Kidney epithelial cell (primary cell): Measurements from ENCODE around the gene RCSD1. TPM values are rescaled to one million over a fixed set of nuclear protein-coding genes. Genes with fewer than 3 reads are reported as not detected.
"Not testable (repeated sequence)": the region's sequence is repeated elsewhere in the genome, so short reads cannot be mapped to it uniquely, and the experiment has no call there.

Experiments
- DNase-seq: peaks from one replicate; pipeline ENCODE4 v3.0.0-alpha.2; 2010; ENCODE audit warnings: low read depth
- H3K27me3 ChIP-seq: 2 replicates; pipeline ENCODE4 v1.6.0; 2011; ENCODE audit warnings: low read length; ENCODE audit not compliant: control insufficient read depth, insufficient read depth
- H3K36me3 ChIP-seq: 2 replicates; pipeline ENCODE4 v1.5.1; 2011; ENCODE audit warnings: low read length; ENCODE audit not compliant: control insufficient read depth, insufficient read depth
- H3K4me3 ChIP-seq: 2 replicates; pipeline ENCODE4 v1.5.1; 2011; ENCODE audit warnings: low read depth, mild to moderate bottlenecking, control low read depth, low read length
- total RNA-seq: library from RNA; depleted of rRNA; stranded (reverse); fragments of >200 nt; gene quantifications from 2 replicates; pipeline ENCODE4 v1.2.3, GENCODE V29; 2015
- TF ChIP-seq, protein P1 (sequence below): IDR thresholded peaks from 2 replicates; pipeline ENCODE4 v1.5.1; 2011; ENCODE audit warnings: mild to moderate bottlenecking, moderate library complexity, low read length, control low read depth, inconsistent platforms; ENCODE audit not compliant: insufficient read depth, poor library complexity, severe bottlenecking

RCSD1 gene
- total RNA-seq, 1 donor from 2014 or later, result 0.21 TPM

DNA sequence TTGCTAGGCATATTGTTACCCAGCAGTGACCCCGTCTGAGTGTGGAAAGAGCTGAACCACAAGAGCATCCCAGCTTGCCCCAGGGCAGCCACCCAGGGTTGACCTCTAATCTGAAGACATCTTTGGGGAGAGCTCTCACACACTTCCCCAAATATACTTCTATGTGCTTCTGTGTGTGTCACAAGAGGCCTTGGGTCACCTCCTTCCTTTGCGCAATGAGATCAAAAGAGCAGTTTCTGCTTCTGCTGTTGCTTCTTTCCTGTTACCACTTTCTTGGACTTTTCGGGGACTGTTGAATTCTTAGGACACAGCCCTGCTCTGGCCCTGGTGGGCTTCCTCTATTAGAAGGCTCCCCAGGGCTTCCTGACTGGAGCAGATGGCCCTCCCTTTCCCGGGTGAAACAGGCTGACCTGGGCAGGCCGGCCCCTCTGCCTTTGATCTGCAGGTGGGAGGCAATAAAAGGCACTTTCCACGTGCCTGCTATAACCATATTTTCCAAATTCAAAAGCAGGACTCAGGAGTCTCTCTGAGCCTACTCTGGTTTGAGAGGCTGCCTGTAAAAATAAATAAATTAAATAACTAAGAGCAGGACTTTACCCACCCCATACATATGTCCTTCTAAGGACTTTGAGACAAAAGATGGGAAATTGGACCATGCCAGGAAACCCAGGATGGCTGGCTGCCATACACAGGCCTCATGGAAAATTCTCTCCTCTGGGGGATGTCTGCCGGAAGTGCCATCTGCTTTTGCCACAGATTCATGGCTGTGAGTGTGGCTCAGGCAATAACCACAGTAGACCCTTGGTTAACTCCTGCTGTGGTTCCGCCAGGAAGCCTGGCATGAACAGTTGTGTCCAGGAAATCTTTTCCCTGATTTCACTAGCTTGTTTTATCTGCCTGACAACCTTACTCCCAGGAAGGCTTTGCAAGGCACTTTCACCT, 28.3 kb upstream of the RCSD1 start:
- no peak for DNase-seq
- H3K36me3 ChIP-seq, result no peaks in the 10 kb centered on the region
- H3K4me3 ChIP-seq, result no peak overlapping the region
- TF ChIP-seq, protein P1, sequence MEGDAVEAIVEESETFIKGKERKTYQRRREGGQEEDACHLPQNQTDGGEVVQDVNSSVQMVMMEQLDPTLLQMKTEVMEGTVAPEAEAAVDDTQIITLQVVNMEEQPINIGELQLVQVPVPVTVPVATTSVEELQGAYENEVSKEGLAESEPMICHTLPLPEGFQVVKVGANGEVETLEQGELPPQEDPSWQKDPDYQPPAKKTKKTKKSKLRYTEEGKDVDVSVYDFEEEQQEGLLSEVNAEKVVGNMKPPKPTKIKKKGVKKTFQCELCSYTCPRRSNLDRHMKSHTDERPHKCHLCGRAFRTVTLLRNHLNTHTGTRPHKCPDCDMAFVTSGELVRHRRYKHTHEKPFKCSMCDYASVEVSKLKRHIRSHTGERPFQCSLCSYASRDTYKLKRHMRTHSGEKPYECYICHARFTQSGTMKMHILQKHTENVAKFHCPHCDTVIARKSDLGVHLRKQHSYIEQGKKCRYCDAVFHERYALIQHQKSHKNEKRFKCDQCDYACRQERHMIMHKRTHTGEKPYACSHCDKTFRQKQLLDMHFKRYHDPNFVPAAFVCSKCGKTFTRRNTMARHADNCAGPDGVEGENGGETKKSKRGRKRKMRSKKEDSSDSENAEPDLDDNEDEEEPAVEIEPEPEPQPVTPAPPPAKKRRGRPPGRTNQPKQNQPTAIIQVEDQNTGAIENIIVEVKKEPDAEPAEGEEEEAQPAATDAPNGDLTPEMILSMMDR, result no peak
- no peaks in the 10 kb centered on the region for H3K27me3 ChIP-seq

DNA sequence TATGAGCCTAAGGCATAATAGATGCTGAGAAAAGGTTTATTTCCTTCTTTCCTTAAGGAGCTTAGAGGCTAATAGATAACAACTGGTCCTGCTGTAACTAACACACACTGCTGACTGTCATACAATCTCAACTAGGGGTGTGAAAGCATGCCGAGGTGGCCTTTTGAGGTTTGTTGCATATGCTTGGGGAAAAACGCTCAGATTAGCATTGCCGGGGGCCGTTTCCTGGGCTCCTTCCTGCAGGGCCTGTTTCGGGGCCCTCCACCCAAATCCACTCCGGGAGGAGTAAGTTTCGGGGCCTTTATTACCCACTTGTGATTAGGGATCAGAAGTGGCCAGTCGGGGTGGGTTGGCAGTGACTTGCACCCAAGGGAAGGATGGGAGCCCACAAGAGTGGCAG, 27.2 kb upstream of the RCSD1 start:
- Histone ChIP-seq H3K27me3 (no peaks in the 10 kb centered on the region), H3K4me3 (no peak overlapping the region), H3K36me3 (no peaks in the 10 kb centered on the region)
- TF ChIP-seq, protein P1, result no peak
- DNase-seq, result no peak

DNA sequence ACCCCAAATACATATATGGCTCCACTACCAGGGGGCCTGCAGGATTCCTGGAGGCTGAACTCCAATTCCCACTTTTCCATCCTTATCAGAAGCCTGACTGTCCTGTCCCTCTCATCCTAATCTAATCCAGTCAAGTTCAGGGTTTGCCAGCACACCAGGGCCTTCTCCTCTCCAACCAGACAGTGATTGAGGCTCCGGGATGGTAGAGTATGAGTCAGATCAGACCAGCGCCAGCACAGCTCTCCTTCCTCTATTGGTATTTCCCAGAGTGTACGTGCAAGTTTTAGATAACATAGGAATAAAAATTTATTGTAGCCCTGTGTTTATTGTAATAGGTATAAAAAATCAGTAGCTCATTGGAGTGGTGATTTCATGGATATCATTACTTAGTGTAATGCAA, 24.5 kb upstream of the RCSD1 start:
- Histone ChIP-seq H3K27me3 (no peaks in the 10 kb centered on the region), H3K36me3 (no peaks in the 10 kb centered on the region), H3K4me3 (no peak overlapping the region)
- no peak for DNase-seq
- TF ChIP-seq, protein P1, result no peak

DNA sequence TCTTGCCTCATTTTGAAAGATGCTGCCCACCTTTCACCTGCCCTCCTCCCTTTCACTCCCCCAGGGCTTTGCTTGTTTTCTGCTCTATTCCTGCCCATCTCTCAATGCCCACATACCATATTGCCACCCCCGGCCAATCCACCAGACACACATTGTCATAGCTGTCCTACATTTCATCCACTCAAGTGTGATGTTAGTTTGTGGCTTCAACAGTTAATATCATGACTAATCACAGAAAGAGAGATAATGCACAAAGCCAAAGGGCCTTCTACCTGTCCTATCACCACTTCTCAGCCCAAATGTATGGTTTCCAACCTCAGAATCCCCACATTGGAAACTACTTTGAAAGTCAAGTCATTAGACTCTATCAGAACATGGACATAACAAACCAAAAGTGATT, 18.0 kb upstream of the RCSD1 start:
- Histone ChIP-seq H3K4me3 (no peak overlapping the region), H3K27me3 (no peaks in the 10 kb centered on the region), H3K36me3 (no peaks in the 10 kb centered on the region)
- TF ChIP-seq, protein P1, result no peak
- no peak for DNase-seq

DNA sequence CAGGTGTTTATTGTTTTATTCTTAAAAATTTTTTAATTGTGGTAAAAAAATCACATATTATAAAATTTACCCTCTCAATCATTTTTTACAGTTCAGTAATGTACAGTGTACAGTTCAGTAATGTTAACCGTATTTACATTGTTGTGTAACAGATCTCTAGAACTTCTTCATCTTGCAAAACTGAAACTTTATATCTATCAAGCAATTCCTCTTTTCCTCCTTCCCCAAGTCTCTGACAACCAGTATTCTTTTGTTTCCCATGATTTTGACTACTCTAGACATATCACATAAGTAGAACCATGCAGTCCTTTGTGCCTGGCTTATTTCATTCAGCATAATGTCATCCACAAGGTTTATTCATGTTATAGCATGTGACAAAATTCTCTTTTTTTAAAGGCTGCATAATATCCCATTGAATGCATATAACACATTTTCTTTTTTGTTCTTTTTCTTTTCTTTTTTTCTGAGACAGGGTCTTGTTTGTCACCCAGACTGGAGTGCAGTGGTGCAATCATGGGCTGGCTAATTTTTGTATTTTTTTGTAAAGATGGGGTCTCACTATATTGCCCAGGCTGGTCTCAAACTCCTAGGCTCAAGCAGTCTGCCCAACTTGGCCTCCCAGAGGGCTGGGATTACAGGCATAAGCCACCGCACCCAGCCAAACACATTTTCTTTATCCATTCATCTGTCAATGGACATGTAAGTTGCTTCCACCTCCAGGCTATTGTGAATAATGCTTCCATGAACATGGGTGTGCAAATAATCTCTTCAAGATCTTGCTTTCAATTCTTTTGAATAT, 17.2 kb upstream of the RCSD1 start:
- TF ChIP-seq, protein P1, result no peak
- no peak for DNase-seq
- no peaks in the 10 kb centered on the region for H3K36me3 ChIP-seq

DNA sequence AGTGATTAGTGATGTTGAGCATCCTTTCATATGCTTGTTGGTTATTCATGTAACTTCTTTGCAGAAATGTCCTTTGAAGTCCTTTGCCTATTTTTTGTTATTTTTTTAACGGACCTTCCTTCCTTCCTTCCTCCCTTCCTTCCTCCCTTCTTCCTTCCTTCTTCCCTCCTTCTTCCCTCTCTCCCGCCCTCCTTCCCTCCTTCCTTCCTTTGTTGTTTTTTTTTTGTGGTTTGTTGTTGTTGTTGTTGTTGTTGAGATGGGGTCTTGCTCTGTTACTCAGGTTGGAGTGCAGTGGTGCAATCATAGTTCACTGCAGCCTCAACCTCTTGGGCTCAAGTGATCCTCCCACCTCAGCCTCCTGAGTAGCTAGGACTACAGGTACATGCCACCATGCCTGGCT, 16.0 kb upstream of the RCSD1 start:
- H3K4me3 ChIP-seq, H3K27me3 ChIP-seq, H3K36me3 ChIP-seq, DNase-seq: not testable (repeated sequence)

More for the DNA sequence above, 17.2 kb upstream of the RCSD1 start:
- H3K27me3 ChIP-seq, result no peaks in the 10 kb centered on the region
- no peak overlapping the region for H3K4me3 ChIP-seq
